CD4-positive, alpha-beta T cell treated with Interleukin-6 for 4 hours (primary cell): ENCODE measurements around the gene AK4.
A peak's percentile ranks its signal among the peaks of the same experiment; 100 is the strongest.
"Not testable (repeated sequence)": the region's sequence is repeated elsewhere in the genome, so short reads cannot be mapped to it uniquely, and the experiment has no call there.

Source experiments
- DNase-seq: peaks from one replicate; pipeline ENCODE4 v3.0.0-alpha.2; 2020; ENCODE audit warnings: mixed read lengths

Gene AK4

DNA sequence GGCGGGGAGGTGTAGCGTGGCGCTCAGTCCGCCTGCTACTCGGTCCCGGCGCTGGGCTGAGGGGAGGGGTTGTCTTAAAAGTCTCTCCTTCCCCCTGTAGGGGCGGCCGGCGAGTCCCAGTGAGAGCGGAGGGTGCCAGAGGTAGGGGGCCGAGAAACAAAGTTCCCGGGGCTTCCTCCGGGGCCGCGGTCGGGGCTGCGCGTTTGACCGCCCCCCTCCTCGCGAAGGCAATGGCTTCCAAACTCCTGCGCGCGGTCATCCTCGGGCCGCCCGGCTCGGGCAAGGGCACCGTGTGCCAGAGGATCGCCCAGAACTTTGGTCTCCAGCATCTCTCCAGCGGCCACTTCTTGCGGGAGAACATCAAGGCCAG is at the start of gene AK4:
Gene AK4 (plus strand): TSS at position 26 of the 370 bp plus-strand sequence. CDS start 205 bp downstream, at position 231.
- not testable (repeated sequence) for DNase-seq

- DNase-seq, result no peak
Measured at GRCh38 chr1:65103807-65104206, 44.2 kb upstream of the AK4 start.

GRCh38 chr1:65104854-65105534 is 43.0 kb upstream of the AK4 start:
- DNase-seq, result no peak

- DNase-seq, result no peak
Measured at GRCh38 chr1:65105596-65105995, 42.4 kb upstream of the AK4 start.

GRCh38 chr1:65108025-65108642 is 39.9 kb upstream of the AK4 start:
- no peak for DNase-seq

DNA sequence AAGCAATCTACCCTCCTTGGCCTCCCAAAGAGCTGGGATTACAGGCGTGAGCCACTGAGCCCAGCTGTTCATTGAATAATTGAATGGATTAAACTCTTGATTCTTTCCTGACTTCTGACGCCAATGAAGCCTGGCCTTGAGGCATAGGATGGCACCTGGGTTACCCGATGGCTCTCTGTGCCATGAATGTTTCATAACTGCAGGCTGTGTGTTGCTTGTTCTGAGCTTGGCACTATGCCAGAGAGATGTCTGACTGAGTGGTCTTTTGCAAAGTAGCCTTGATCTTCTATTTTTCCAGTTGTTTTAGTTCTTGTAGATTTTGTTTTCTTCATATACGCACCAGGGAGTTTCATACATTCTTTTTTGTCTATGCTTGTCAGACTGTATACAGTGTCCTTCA is 38.5 kb upstream of the AK4 start:
- no peak for DNase-seq

- no peak for DNase-seq
Measured at GRCh38 chr1:65112811-65113210, 35.2 kb upstream of the AK4 start.

DNA sequence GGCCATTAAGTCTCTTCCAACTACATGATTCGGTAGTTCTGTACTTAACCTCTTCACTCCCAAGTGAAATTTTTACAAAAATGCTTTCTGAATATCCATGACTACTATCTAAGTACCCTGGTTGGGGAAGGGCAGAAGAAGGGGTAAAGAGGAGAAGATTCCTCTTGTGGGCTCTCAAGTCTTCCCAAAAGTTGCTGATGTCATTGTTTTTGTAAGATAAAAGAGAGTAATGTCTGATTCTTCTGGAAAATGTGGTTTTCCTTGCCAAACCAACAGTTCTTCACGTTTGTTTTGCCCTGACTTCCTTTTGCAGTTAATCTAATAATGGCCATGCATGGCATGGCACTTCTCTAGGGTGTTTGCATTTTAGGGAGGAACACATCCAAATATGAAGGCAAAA is 34.7 kb upstream of the AK4 start:
- no peak for DNase-seq

DNA sequence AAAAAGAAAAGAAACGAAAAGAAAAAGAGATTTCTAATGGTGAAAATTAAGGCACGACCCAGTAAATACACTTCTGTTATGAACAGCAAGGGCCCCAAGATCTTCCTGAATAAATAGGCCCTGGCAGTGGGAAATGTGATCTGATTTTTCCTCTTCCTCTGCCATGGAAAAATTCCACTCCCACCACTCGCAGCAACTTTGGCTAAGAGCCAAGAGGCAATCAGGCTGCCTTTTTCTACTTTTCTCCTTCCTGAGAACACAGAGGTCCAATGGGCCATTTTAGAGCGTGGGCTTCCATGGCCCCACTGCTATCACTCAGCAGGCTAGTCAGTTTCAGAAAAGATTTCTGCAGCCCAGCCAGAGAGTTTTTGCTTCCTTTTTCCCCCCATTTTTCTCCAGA is 33.7 kb upstream of the AK4 start:
- no peak for DNase-seq

DNA sequence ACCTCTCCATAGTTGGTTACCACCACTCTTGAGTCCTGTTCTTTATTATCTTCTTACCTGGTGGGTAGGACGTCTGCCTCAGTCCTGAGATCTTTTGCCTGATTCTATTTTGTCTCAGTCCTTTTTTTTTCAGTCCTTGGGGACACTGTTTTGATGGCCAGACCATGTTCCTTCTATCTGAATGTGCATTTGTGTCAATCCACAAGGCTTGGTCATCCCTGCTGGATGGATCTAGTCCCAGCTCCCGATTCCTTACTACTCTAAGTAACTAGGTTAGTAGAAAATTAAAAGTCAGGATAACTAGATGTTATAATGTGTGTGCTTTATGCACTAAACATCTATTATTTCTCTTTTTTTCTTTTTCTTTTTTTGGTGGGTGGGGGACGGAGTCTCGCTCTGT is 28.1 kb upstream of the AK4 start:
- no peak for DNase-seq

DNA sequence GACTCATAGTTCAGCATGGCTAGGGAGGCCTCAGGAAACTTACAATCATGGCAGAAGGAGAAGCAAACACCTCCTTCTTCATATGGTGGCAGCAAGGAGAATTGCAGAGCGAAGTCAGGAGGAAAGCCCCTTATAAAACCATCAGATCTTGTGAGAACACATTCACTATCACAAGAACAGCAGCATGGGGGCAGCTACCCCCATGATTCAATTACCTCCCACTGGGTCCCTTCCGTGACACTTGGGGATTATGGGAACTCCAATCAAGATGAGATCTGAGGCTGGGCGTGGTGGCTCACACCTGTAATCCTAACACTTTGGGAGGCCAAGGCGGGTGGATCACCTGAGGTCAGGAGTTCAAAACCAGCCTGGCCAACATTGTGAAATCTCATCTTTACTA is 18.9 kb upstream of the AK4 start:
- not testable (repeated sequence) for DNase-seq

GRCh38 chr1:65138524-65138923 is 9.5 kb upstream of the AK4 start:
- DNase-seq, result no peak

- not testable (repeated sequence) for DNase-seq
Measured at GRCh38 chr1:65139793-65140192, 8.2 kb upstream of the AK4 start.

DNA sequence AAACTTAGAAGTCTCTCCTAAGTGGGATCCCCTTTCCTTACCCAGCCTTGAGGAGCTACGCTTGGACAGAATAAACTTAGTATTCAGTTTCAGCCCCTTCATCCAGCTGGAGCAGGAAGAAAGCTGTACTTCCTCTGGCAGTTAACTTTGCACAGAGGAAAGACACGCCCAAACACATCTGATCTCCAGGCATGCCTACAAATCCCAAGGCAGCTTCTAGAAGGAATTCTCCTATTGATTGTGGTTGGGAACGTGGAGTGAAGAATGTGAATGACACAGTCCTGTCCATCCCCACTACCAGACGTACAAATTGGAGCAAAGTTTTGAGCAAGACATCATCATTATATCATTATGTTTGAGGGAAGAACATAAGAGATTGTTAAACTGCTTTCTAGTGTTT is 6.6 kb upstream of the AK4 start:
- no peak for DNase-seq

- DNase-seq, result no peak
Measured at GRCh38 chr1:65141918-65142317, 6.1 kb upstream of the AK4 start.

DNA sequence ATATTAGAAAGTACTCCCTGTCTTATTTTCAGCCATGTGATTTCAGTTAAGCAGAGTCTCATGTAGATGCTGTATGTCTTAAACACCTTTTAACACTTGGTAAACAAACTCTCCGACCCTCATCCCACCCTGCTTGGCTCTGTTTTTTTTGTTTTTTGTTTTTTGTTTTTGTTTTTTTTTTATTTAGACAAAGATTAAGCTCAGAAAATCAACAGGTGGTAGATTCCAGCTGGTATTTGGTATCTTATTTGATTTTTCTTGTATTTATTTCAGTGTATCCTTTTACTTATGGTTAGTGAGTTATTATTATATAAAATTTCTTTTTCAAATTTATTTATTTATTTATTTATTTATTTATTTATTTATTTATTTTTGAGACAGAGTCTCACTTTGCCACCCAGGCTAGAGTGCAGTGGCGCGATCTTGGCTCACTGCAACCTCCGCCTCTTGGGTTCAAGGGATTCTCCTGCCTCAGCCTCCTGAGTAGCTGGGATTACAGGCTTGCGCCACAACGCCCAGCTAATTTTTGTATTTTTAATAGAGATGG is 4.8 kb upstream of the AK4 start:
- DNase-seq, result not testable (repeated sequence)

DNA sequence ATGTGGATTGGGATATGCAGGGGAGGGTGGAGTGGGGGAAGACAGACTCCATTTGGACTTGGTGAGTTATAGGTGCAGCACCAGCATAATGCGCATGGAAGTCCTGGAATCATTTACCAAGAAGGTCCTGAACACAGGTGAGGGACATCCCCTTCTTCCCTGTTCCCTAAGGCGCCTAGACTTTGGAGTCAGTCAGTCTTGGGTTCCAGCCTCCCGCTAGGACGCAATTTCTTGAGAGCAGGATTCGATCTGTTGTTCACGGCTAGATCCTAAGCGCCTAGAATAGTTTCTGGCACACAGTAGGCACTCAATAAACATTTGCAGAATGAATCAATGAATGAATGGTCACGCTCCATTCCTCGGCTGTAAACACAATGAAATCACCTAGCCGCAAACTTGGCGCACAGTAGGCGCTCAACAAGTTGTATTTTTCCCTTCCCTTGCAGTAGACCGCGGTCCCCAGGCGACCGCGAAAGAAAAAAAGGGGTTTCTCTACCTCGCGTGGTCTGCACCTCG is 1.0 kb upstream of the AK4 start:
- DNase-seq, result no peak

DNA sequence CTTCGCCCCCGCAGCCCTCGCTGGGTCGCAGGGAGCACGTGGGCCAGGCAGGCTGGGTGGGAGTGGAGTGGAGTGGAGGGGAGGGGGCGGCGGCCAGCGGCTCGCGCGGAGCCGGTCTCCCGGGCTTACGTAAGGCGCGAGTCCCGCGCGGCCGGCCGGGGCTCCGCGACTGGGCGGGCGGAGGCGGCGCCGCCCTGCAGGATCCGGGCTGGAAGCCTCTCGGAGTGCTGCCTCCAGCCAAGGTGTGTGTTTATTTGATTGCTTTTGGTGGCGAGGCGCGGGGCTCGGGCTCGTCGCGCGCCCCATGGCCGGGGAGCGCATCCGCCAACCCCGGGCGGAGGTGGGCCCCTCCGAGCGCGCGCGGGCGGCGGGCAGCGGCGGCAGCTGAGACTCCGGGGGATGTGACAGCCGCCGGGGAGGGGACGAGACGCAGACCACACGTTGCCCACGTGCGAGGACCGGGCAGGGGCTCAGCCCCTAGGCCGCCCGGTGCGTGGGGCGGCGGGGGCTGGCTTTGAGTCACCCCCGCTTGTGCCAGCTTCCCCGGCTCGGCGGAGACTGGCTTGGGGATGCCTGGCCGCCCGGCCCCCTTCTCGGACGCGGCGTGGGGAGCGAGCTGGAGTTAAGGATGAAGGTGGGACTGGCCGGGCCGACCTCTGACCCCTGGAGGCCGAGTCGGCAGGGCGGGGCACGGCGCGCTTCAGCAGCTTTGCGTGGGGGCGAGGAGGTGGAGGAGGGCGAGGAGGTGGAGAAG is 402 bp upstream of the AK4 start:
- DNase-seq, result peak; percentile 10

DNA sequence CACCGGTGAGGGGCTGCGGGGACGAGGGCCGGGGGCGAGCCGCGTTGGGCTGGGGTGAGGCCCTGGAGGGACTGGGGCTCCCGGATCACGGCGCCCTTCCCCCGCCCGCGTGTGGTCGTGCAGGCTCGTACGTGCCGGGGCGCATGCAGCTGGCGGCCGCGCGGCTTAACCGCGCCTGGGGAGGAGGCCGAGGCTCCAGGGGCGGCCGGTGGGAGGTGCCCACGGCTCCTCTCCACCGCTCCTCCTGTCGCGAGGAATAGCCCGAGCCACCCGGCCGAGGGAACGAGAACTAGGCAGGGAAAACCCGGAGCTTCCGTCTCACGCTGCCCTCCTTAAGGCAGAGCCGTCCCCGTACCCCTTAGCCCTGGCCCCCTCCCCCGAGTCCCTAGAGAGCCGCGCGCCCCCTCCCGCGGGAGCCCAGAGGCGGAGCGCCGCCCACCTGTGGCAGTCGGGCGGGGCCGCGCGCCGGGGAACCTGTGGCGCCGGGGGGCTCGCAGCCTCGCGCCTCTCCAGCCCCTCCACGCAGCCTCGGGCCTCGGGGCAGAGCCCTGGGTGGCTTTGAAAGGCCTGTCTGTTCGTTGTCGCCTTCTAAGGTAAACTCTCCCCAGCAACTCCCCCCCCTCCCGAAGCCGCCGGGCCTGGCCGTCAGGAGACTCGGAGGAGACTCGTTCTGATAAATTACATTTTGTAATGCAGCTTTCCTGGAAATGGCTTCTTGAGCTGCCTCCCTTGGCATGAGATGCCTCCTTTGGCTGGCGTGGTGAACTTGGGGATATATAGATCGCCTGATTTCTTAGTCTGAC is 746 bp downstream of the AK4 start:
- peak; percentile 14 for DNase-seq

- no peak for DNase-seq
Measured at GRCh38 chr1:65149351-65150107, 1.5 kb downstream of the AK4 start.

GRCh38 chr1:65150108-65150463 is 2.1 kb downstream of the AK4 start:
- DNase-seq, result no peak
